K562 (cell line): ENCODE data around the gene HNRNPA3. TPM values are rescaled to one million over a fixed set of nuclear protein-coding genes. Genes with fewer than 3 reads are reported as not detected.

ENCODE experiments used
- C11orf30 ChIP-seq: fragments of 450-650 bp; IDR thresholded peaks from 2 replicates; pipeline ENCODE4 v1.6.1; 2016; ENCODE audit warnings: low read depth, mild to moderate bottlenecking
- CBFA2T2 ChIP-seq: fragments of 450-650 bp; conservative IDR thresholded peaks from 2 replicates; pipeline ENCODE4 v1.6.1; 2017; ENCODE audit warnings: mild to moderate bottlenecking
- CBX2 ChIP-seq: fragments of 200-600 bp; sonication (generic); IDR thresholded peaks from one replicate; pipeline ENCODE4 v1.6.1; 2012; ENCODE audit warnings: mild to moderate bottlenecking, low read length, inconsistent platforms; ENCODE audit not compliant: insufficient read depth, poor library complexity, severe bottlenecking
- CC2D1A ChIP-seq: fragments of 450-650 bp; IDR thresholded peaks from 2 replicates; pipeline ENCODE4 v1.6.1; 2017; ENCODE audit warnings: mild to moderate bottlenecking
- CTBP1 ChIP-seq: fragments of 450-650 bp; IDR thresholded peaks from 2 replicates; pipeline ENCODE4 v1.6.1; 2016; ENCODE audit warnings: borderline replicate concordance
- ERF ChIP-seq: fragments of 450-650 bp; formaldehyde crosslinking; IDR thresholded peaks from 2 replicates; pipeline ENCODE4 v1.4.0; 2020; ENCODE audit warnings: mild to moderate bottlenecking, mixed read lengths
- FOXJ2 ChIP-seq: fragments of 200-800 bp; sonication (Bioruptor generic); IDR thresholded peaks from 2 replicates; pipeline ENCODE4 v1.6.1; 2016; ENCODE audit warnings: missing genetic modification characterization, missing compliant biosample characterization
- FOXK2 ChIP-seq, 2 experiments: fragments of 450-650 bp; IDR thresholded peaks in 1 of 2; conservative IDR thresholded peaks in 1 of 2; 2 replicates each; pipeline ENCODE4 v1.6.1; 2016; ENCODE audit warnings: low read depth in 2 of 2, mild to moderate bottlenecking in 1 of 2
- FOXP1 ChIP-seq: sonication (generic); formaldehyde crosslinking; IDR thresholded peaks from 2 replicates; pipeline ENCODE4 v1.8.0; 2022; ENCODE audit warnings: mild to moderate bottlenecking, missing genetic modification reagents
- KLF6 ChIP-seq: fragments of 250-450 bp; sonication (Bioruptor Pico); IDR thresholded peaks from 2 replicates; pipeline ENCODE4 v1.4.0; 2020; ENCODE audit warnings: mild to moderate bottlenecking, moderate library complexity, borderline replicate concordance
- NFYB ChIP-seq: IDR thresholded peaks from 2 replicates; pipeline ENCODE4 v1.6.1; 2011; ENCODE audit warnings: mild to moderate bottlenecking, moderate library complexity; ENCODE audit not compliant: insufficient read length; ENCODE audit errors: extremely low read depth
- NR2F6 ChIP-seq: fragments of 450-650 bp; formaldehyde crosslinking; IDR thresholded peaks from 2 replicates; pipeline ENCODE4 v1.4.0; 2020; ENCODE audit warnings: mild to moderate bottlenecking
- NR4A1 ChIP-seq, 2 experiments: fragments of 250-450 bp in 1 of 2; fragments of 450-650 bp in 1 of 2; sonication (Bioruptor Pico) in 1 of 2; IDR thresholded peaks; 2 replicates each; pipeline versions ENCODE4 v1.4.0 to v1.6.1; 2016 to 2020; ENCODE audit warnings: mild to moderate bottlenecking in 2 of 2, missing compliant biosample characterization in 1 of 2, missing genetic modification characterization in 1 of 2, moderate library complexity in 1 of 2
- PHB ChIP-seq: fragments of 250-450 bp; sonication (Bioruptor Pico); IDR thresholded peaks from 2 replicates; pipeline ENCODE4 v1.5.0; 2021
- POLR2AphosphoS2 ChIP-seq: IDR thresholded peaks from 2 replicates; pipeline ENCODE4 v1.6.1; 2012; ENCODE audit warnings: low read length, improper control_type of control experiment
- RBM15 ChIP-seq: fragments of 200-400 bp; formaldehyde crosslinking; IDR thresholded peaks from 2 replicates; pipeline ENCODE4 v1.6.1; 2018; ENCODE audit warnings: mild to moderate bottlenecking, low read length, moderate library complexity; ENCODE audit not compliant: insufficient read depth
- RBM34 ChIP-seq: fragments of 200-400 bp; formaldehyde crosslinking; IDR thresholded peaks from 2 replicates; pipeline ENCODE4 v1.6.1; 2018; ENCODE audit warnings: low read length, borderline replicate concordance; ENCODE audit not compliant: insufficient read depth
- RBM39 ChIP-seq: fragments of 200-400 bp; formaldehyde crosslinking; optimal IDR thresholded peaks from 2 replicates; pipeline ENCODE3; 2018; ENCODE audit warnings: low read depth, low read length
- SAP30 ChIP-seq: fragments of 200-600 bp; sonication (generic); IDR thresholded peaks from 2 replicates; pipeline ENCODE4 v1.6.1; 2012; ENCODE audit warnings: borderline replicate concordance, low read depth, mild to moderate bottlenecking, moderate library complexity, low read length, control low read depth, inconsistent platforms; ENCODE audit not compliant: insufficient read depth, poor library complexity, severe bottlenecking
- SMAD1 ChIP-seq: fragments of 150-350 bp; IDR thresholded peaks from 2 replicates; pipeline ENCODE4 v1.6.1; 2014; ENCODE audit warnings: low read length, low read depth; ENCODE audit not compliant: partially characterized antibody
- SP1 ChIP-seq: sonication (generic); formaldehyde crosslinking; IDR thresholded peaks from 2 replicates; pipeline ENCODE4 v1.8.1; 2022; ENCODE audit warnings: mild to moderate bottlenecking, missing genetic modification reagents
- SRSF7 ChIP-seq: fragments of 200-400 bp; formaldehyde crosslinking; optimal IDR thresholded peaks from 2 replicates; pipeline ENCODE3; 2017; ENCODE audit warnings: mild to moderate bottlenecking, low read depth, low read length
- TAF7 ChIP-seq: fragments of 450-650 bp; IDR thresholded peaks from 2 replicates; pipeline ENCODE4 v1.6.1; 2016; ENCODE audit warnings: missing genetic modification characterization, missing compliant biosample characterization
- ZBTB8A ChIP-seq: fragments of 450-650 bp; IDR thresholded peaks from 2 replicates; pipeline ENCODE4 v1.6.1; 2018; ENCODE audit warnings: mild to moderate bottlenecking, moderate library complexity; ENCODE audit not compliant: partially characterized antibody
- ZNF212 ChIP-seq: fragments of 450-650 bp; formaldehyde crosslinking; IDR thresholded peaks from 2 replicates; pipeline ENCODE4 v1.4.0; 2020; ENCODE audit warnings: mild to moderate bottlenecking
- ZNF324 ChIP-seq: fragments of 250-450 bp; sonication (Bioruptor Pico); IDR thresholded peaks from 2 replicates; pipeline ENCODE4 v1.4.0; 2020; ENCODE audit warnings: mild to moderate bottlenecking
- ZNF354B ChIP-seq: fragments of 250-450 bp; sonication (Bioruptor Pico); IDR thresholded peaks from 2 replicates; pipeline ENCODE4 v1.4.0; 2020
- polyA plus RNA-seq, 8 experiments: library from polyadenylated mRNA; depleted of rRNA in 4 of 8; stranded (reverse) in 5 of 8; unstranded in 3 of 8; fragments of >200 nt; fragmentation: Nextera tagmentation in 2 of 8; fragmentation: Illumina TruSeq in 1 of 8; extraction: Ambion mirVana in 2 of 8; extraction: Trizol in 1 of 8; gene quantifications; 2 replicates each; pipeline versions ENCODE4 v1.2.1 to v1.2.3, GENCODE V29; 2011 to 2014; ENCODE audit warnings: inconsistent platforms in 1 of 8, missing spikeins in 1 of 8
- total RNA-seq, 7 experiments: library from RNA; depleted of rRNA in 6 of 7; stranded (reverse); fragments of >200 nt in 6 of 7; fragmentation: Illumina TruSeq in 2 of 7; extraction: Trizol in 2 of 7; gene quantifications; 2 replicates each; pipeline versions ENCODE4 v1.2.1 to v1.2.3, GENCODE V29; 2011 to 2021; ENCODE audit warnings: low replicate concordance in 1 of 7
- TF ChIP-seq, protein P1 (sequence below): fragments of 450-650 bp; IDR thresholded peaks from 2 replicates; pipeline ENCODE4 v1.7.0; 2016; ENCODE audit warnings: borderline replicate concordance

The HNRNPA3 gene
- total and polyA plus RNA-seq, 9 of the 15 experiments (the other 6 are each of a cell fraction or from before 2014, with no cell fraction given) = 72.8 to 428 (median 192) TPM

DNA sequence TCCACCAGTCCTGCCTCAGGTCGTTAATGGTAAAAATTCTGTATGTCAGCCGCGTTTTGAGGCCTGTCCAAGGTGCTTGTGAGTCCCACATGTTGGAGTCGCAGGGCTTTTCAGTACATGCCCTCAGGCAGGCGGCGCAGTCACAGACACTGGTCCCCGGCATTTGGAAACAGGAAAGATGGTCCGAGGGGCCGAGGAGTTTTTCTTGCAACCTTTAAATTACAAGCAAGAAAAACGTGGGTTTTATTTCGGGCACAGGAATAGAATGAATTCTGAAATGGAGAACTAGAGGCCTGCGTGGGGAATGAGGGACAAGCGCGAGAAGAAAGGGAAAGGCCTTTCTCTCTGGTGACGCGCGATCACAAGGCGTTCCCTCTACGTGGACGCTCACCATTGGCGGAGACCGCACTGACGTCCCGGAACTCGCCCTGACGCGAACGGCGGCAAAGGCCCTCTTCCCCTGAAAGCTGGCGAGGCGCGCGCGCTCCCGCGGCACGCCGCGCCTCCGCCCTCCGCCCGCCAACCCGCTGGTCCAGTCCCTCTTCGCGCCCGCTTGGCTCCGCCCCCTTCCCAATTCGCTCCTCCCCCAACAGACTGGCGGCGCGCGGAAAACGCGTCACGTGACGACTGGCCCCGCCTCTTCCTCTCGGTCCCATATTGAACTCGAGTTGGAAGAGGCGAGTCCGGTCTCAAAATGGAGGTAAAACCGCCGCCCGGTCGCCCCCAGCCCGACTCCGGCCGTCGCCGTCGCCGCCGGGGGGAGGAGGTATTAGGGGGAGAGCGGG lies at the start of gene HNRNPA3 (continued):
- TF ChIP-seq NR4A1 (CRISPR knock-in tag; IDR thresholded peaks at IDR 0.05) (no peak; the same call in 1 of the 2 replicates), NR4A1 (tag; IDR thresholded peaks at IDR 0.05) (peak; percentile 82; the same call in 1 of the 2 replicates), CBFA2T2 (peak; percentile 94), SP1 (CRISPR knock-in tag) (peak; percentile 93), RBM39 (no peak), ZBTB8A (no peak), ZNF212 (CRISPR knock-in tag) (no peak; the same call in 1 of the 2 replicates), CBX2 (no peak), ZNF324 (CRISPR knock-in tag) (no peak), SRSF7 (no peak), FOXK2 (conservative IDR thresholded peaks at IDR 0.05 in 1 of 2, IDR thresholded peaks at IDR 0.05 in 1 of 2; ENCODE audit: low read depth in 2 of 2) (peak; percentile 69 to 77; a peak in 3 of 4 replicates), C11orf30 (peak; percentile 77), ZNF354B (CRISPR knock-in tag) (0 out of 2 replicates have a peak, but pooled peaks have one; percentile 30), RBM34 (no peak), NR2F6 (CRISPR knock-in tag) (no peak), NFYB (peak; percentile 76), CC2D1A (peak; percentile 19; the same call in 1 of the 2 replicates), FOXP1 (peak; percentile 85), SAP30 (peak; percentile 73), POLR2AphosphoS2 (peak; percentile 79; the same call in 1 of the 2 replicates), CTBP1 (peak; percentile 89; the same call in 1 of the 2 replicates), FOXJ2 (tag) (0 out of 2 replicates have a peak, but pooled peaks have one; percentile 68), TAF7 (tag) (peak; percentile 93), RBM15 (no peak), PHB (peak; percentile 66; the same call in 1 of the 2 replicates), SMAD1 (peak; percentile 89), KLF6 (CRISPR knock-in tag) (peak; percentile 69; the same call in 1 of the 2 replicates), ERF (0 out of 2 replicates have a peak, but pooled peaks have one; percentile 27)
- TF ChIP-seq, protein P1, sequence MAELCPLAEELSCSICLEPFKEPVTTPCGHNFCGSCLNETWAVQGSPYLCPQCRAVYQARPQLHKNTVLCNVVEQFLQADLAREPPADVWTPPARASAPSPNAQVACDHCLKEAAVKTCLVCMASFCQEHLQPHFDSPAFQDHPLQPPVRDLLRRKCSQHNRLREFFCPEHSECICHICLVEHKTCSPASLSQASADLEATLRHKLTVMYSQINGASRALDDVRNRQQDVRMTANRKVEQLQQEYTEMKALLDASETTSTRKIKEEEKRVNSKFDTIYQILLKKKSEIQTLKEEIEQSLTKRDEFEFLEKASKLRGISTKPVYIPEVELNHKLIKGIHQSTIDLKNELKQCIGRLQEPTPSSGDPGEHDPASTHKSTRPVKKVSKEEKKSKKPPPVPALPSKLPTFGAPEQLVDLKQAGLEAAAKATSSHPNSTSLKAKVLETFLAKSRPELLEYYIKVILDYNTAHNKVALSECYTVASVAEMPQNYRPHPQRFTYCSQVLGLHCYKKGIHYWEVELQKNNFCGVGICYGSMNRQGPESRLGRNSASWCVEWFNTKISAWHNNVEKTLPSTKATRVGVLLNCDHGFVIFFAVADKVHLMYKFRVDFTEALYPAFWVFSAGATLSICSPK = peak; percentile 77; the same call in 1 of the 2 replicates
